ENCODE data around the gene ARHGAP10. TPM values are rescaled to one million over a fixed set of nuclear protein-coding genes. Genes with fewer than 3 reads are reported as not detected.

Gene ARHGAP10
- total RNA-seq, 1 donor from 2014 or later: 2.9 TPM

GRCh38 chr4:148053298-148054003, 321.6 kb downstream of the ARHGAP10 start:
- DNase-seq (ENCODE audit: low spot score in 2 of 2) (no peak), FAIRE-seq (no peak)

DNA sequence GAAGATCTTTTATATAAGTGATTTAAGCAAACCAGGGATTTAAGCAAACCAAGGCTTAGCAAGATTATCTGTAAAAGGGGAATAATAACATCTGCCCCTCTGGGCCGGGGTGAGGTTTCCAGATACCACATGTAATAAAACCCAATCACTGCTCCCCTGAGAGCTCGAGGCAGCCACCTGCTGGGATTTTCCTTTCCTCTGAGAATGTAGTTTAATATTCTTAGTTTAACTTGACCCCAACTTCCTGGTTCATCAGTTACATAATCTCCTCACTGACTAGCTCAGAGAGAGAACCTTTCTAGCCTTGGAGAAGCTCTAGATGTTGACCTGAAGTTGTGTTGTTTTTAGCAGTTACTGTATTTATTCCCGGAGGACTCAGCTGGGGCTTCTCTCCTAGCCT, 322.4 kb downstream of the ARHGAP10 start:
- no peak for DNase-seq (ENCODE audit: low spot score in 2 of 2)
- FAIRE-seq: no peak

DNA sequence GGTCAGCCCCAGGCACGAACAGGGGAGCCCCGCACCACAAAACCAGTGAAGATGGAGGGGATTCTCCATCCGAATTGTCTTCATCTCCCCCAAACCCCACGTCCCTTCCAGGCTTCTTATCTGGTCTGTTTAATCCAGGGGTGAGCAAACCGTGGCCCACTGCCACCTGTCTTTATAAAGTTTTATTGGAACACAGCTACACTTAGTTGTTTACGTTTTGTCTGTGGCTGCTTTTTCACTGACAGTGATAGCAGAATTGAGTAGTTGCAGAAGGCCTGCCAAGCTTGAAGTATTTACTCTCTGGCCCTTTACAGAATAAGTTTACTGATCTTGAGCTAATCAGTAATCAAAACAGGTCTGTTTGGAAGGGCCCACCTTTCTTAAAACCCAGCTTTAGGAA, 324.0 kb downstream of the ARHGAP10 start:
- FAIRE-seq: no peak

GRCh38 chr4:148056879-148057278, 325.0 kb downstream of the ARHGAP10 start:
- DNase-seq (ENCODE audit: low spot score in 2 of 2) (no peak), FAIRE-seq (no peak)

More for the DNA sequence above, 324.0 kb downstream of the ARHGAP10 start:
- DNase-seq (ENCODE audit: low spot score in 2 of 2): no peak

GRCh38 chr4:148057516-148057915, 325.6 kb downstream of the ARHGAP10 start:
- no peak for DNase-seq (ENCODE audit: low spot score in 2 of 2)
- FAIRE-seq: no peak

DNA sequence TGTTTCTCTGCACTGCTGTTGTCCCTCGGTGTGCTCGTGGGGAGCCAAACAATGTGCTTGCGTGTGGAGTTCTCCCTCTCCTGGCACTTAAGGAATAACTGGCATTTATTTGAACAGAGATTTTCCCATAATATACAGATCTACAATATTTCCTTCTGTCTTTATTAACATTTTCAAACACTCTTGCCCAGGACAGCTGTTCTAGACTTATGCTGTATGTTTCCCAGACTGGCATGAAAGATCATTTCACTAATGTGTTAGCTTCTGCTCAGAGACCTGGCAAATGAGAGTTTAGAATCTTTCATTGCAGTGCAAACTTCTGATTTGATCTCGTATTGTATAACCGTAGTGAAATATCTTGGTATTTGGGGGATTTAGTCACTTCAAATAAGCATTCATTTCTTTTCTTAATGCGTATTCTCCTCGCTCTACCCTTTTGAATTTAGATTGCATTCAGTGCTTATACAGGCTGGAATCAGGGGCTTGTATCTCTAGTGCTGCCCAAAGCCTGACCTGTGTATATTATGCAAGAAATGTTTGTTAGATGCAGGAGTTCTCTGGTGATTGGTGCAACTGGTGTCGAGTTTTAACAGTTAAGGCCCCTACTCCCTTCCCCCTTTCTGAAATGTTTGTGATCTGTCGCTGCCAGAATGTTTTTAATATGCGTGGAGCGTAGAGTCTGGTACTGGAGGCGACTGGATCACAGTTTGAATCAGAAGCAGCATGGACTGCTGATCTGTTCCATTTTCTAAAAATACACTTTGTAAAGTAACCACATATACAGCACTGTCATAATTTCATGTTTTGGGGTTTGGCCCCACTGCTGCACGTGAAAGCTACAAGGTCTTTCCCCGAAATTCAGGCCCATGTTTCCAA, 326.3 kb downstream of the ARHGAP10 start:
- FAIRE-seq (no peak), DNase-seq (ENCODE audit: low spot score in 2 of 2) (no peak)

GRCh38 chr4:148059617-148060180, 327.8 kb downstream of the ARHGAP10 start:
- DNase-seq (ENCODE audit: low spot score in 2 of 2) (no peak), FAIRE-seq (no peak)

GRCh38 chr4:148060264-148061140, 328.6 kb downstream of the ARHGAP10 start:
- DNase-seq (ENCODE audit: low spot score in 2 of 2) (no peak), FAIRE-seq (no peak)

DNA sequence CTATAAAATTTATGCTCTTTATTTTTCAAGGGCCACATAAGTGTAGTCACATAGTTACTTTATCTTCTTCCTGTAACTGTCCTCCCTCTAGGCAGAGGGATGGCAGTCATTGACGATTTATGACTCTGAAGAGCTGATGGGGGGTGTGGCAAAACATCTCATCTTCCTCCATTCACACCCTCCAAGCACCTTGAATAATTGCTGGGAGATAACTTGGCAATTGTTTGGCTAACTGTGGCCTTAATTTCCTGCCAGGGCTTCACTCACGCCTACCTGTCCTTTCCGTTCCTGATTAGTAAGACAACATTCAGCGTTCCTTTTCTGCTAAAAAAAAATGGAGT, 329.2 kb downstream of the ARHGAP10 start:
- FAIRE-seq (no peak), DNase-seq (ENCODE audit: low spot score in 2 of 2) (no peak)

DNA sequence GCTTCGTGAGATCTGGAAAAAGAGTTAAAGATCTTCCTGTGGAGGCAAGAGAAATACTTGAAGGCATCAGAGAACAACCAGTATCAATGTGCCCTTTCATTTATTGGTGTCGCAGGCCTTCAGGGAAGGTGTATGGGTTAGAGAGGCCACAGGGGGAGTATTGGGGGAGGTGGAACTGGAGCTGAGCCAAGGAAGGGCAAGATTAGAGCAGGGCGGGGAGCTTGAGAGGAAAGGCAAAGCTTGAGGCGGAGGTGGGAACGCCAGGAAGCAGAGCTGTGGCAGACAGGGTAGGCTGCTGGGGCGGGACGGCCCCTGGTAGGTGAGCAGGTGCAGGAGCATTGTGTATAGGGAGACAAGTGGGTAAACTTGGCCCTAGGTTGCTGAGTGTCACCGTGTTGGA, 329.9 kb downstream of the ARHGAP10 start:
- no peak for FAIRE-seq
- no peak for DNase-seq (ENCODE audit: low spot score in 2 of 2)

DNA sequence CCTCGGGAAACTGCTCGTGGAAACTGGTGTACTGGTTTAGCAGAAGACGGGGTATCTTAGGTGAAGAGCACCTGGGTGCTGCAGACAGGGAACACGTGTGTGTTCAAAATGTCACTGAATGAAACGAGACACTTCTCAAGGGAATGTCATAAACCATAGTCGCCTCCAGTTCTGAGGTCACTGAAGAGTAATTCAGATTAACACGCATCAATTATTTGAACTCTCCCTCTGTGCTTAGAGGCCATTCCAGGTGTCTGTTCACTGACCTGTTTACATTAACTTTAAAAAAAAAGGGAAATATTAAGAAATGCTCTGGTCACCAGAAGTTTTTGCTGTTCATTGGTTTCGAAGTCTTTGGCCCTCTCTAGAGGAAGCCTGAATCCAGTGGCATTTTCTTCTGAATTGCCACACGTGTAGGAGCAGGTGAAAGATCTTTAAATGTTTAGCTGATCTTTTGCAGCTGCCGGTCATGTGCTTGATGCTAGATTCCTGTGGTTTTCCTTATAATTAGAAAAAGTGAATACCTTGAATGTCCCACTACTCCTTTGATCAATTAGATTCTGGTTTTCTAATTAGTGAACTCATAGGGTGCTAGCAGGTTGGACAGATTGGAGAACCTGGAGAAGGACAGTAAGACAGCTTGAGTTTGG, 330.5 kb downstream of the ARHGAP10 start:
- FAIRE-seq (no peak), DNase-seq (ENCODE audit: low spot score in 2 of 2) (no peak)

DNA sequence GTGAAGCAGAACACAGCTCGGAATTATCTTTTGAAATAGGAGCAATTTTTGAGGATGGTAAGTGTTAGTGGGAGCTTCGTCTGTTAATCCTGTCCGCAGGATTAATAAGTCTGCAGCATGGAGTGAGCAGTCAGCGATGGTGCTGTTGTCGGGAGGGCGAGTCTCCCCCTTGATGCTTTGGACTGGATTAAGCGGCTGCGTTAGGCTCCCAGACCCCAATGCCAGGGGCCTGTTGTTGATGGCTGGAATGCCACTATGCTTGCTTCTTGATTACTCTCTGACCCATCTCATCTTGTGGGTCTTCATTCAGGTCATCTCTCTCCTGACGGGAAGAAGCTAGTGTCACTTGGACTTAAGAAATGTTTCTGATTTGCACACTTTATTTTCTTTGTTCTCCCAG, 332.6 kb downstream of the ARHGAP10 start:
- DNase-seq (ENCODE audit: low spot score in 2 of 2) (no peak), FAIRE-seq (no peak)

DNA sequence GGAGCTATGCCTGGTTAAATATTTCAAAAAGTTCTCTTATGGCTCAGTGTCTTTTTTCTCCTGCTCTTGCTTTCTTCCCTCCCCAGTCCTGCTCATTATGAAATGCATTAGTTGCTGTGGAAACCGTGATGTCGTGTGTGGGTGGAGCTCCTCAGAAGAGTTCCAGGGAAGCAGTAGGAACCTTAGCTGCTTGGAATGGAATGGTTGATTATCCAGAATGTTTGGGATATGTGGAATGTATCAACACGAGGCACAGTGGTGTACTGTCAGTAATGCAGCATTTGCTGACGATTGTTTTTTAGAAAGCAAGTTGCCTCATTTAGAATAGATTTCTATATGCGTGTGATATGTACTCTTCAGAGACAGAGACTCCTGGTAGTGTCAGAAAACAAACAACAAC, 333.2 kb downstream of the ARHGAP10 start:
- no peak for FAIRE-seq
- DNase-seq (ENCODE audit: low spot score in 2 of 2): peak in 1 of 2 donors; percentile 23

DNA sequence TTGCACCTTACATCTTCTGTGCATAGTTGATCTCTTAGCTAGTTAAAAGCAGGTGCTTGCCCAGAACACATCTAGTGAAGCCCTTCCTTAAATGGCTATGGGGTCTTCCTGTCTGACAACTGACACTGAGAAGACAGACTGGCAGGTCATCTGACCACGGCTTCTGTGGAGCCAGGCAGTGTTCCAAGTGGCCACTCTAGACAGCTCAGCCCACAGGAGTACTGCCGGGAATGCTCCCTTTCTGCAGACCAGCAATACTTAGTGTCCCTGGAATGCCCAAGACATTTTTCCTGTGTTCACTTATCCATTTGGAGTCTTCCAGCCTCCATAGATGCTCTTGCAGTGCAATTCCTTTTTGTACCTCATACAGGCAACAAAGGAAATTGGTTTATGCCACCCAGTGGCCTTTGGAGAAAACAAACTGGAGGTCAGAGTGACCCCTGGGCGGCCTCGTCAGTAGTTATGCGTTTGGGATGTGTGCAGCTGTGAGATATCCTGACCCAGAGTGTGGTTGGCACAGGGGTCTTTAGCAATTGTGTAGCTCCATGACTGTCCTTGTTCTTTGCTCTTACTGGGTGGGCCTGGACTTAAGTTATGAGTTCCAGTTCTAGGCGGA, 335.5 kb downstream of the ARHGAP10 start:
- DNase-seq (ENCODE audit: low spot score in 2 of 2) (no peak), FAIRE-seq (no peak)

DNA sequence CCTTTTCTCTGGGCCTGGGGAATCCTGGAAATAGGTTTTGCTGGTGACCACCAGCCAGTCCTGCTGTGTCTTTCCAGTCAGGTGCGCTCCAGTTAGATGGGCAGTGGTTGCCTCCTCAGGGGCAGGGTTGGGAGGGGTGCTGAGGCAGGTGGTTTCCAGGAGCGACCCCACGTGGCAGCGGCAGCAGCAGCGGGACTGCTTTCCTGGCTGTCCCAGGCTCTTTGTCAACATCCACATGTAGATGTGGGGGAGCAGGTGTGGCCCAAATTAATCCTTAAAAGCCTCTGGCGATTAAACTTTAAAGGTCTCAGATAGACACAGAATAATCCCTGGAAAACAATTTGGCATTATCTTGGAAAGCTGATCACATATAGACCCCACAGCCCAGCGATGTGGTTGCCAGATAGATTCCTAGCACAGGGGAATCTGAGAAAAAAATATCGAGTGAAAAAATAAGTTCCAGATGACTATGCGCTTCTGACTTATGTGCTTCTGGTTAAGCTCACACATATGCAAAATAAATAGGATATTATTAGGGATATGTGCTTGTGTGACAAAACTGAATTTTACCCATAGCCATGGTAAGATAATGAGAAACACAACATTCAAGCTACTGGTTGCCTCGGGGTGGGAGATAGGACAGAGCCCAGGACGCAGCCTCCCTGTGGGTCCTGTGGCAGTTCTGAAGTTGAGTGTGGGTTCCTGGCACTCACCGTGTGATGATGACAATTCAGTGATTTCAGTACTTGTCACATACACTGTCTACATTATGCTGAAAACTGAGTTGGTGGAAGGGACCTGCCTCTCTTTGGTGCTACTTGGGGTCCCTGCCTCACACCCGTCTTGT, 336.4 kb downstream of the ARHGAP10 start:
- DNase-seq (ENCODE audit: low spot score in 2 of 2) (no peak), FAIRE-seq (no peak)

DNA sequence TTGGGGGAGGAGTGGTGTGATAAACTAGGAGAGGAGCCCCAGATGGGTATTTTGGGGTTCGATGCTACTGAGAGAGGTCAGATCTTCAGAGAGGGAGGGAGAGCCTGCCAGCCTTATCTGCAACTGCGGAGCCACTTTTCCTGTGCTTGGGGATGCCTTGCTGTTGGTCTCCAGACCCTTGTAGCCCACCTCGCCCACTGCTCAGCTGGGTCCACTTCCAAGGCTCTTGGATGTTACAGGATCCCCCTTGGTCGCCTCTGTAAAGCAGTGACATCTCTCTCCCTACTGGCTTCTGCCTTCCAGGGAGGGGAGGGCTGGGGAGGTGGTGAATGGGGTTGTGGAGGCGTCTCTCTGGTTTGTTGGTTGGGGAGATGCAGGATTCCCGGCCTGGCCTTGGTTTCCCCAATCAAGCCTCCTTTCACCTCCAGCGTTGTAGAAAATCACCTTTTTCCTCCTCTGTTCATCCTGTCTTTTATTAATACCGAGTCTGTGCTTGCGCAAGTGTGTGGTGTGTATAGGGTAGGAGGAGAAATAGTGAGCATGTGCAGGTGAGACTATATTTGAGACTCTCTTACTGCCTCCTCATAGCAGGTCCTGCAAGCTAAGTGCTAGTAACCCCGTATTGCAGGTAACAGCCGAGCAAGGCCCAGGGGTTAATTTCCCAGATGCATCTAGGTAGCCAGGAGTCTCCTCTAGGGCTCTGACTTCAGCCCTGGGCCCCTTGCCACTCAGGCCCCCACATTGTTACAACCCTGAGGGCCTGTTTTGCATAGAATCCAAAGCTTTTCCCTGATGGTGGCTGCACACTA, 337.4 kb downstream of the ARHGAP10 start:
- FAIRE-seq (no peak), DNase-seq (ENCODE audit: low spot score in 2 of 2) (no peak)

- FAIRE-seq (no peak), DNase-seq (ENCODE audit: low spot score in 2 of 2) (no peak)
These were observed 337.9 kb downstream of the ARHGAP10 start for GRCh38 chr4:148069895-148070178.

- FAIRE-seq: no peak
- no peak for DNase-seq (ENCODE audit: low spot score in 2 of 2)
These were observed 339.1 kb downstream of the ARHGAP10 start for GRCh38 chr4:148071009-148071408.

Data from frontal cortex (tissue), 4 donors.